HL-60 (cell line): Measurements from ENCODE around the gene KRTAP10-8.

ENCODE experiments used
- CTCF ChIP-seq: IDR thresholded peaks from one replicate; pipeline ENCODE4 v1.5.1; 2011; ENCODE audit warnings: low read length, control low read depth, inconsistent platforms; ENCODE audit not compliant: insufficient read depth
- GABPA ChIP-seq: IDR thresholded peaks from 2 replicates; pipeline ENCODE4 v1.6.1; 2012; ENCODE audit warnings: low read depth
- POLR2AphosphoS5 ChIP-seq: IDR thresholded peaks from 2 replicates; pipeline ENCODE4 v1.6.1; 2012; ENCODE audit warnings: low read depth
- REST ChIP-seq: IDR thresholded peaks from 2 replicates; pipeline ENCODE4 v1.6.1; 2012; ENCODE audit warnings: low read depth; ENCODE audit not compliant: insufficient replicate concordance
- SPI1 ChIP-seq: IDR thresholded peaks from 2 replicates; pipeline ENCODE4 v1.6.1; 2012; ENCODE audit warnings: low read depth, mild to moderate bottlenecking, borderline replicate concordance

DNA sequence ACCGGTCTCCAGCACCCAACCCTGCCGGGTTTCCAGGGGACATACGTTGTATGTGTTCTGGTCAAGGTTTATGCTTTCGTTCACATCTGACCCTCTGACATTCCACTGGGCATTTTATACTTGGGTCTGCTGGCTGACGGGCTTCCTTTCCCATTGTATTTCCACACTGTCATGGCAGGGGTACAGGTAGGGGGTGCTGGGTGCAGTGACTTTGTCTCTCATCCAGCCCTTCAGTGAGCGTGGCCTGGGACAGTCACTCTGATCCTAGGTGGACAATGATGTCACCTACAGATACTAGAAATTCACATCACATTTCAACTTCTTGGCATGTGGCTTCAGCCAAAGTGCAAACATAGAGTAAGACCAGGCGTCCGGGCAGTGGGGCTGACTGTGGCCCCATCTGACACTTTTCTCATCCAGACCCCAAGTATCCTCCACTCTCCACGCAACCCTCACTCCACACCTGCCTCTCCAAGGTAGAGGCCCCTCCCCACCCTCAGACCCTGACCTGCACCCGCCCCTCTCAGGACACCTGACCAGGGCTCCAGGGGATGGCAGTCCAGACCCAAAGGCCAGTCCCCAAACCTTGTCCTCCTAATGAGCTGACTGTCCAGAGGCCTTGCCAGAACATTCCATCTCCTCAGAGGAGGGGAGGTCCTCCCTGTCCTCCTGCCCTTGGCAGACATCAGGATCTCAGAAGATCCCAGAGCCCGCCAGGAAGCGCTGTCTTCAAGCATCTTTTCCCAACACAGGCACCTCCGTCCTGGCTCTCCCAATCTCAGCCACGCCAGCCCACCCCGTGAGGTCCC is 24.5 kb downstream of the KRTAP10-8 start:
- TF ChIP-seq CTCF (no peak), SPI1 (no peak), POLR2AphosphoS5 (no peak), GABPA (no peak), REST (no peak)
